ENCODE data around the gene PPFIBP1.

DNA sequence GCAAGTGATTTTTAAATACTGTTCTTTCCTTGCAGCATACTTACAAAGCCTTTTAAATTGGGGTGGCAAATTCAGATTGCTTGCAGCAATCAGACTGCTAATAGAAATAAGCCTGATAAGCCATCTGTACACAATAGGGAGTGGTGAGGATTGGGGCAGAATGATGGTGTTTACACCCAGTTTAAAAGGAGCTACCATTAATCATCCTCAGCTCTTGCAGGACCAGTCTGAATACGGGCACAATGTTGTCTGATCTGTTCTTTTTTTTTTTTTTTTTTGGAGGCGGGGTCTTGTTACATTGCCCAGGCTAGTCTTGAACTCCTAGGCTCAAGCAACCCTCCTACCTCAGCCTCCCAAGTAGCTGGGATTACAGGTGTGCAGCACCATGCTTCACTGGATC is 122.1 kb downstream of the PPFIBP1 start:
- no peak for TF ChIP-seq FOXM1 (IDR thresholded peaks at IDR 0.05; ENCODE audit: low read depth)
- TF ChIP-seq CTCF (IDR thresholded peaks at IDR 0.05), result no peak
- no peak for TF ChIP-seq SIN3A (IDR thresholded peaks at IDR 0.05; ENCODE audit: borderline replicate concordance, low read depth, low read length)
- TF ChIP-seq MAX (IDR thresholded peaks at IDR 0.05; ENCODE audit: low read depth), result no peak
- TF ChIP-seq CHD2 (IDR thresholded peaks at IDR 0.05; ENCODE audit: low read length, partially characterized antibody), result no peak
- no peak for TF ChIP-seq RAD21 (IDR thresholded peaks at IDR 0.05; ENCODE audit: low read length)
- no peak for TF ChIP-seq PBX3 (IDR thresholded peaks at IDR 0.05)

Measured in SK-N-SH (cell line).